ENCODE measurements around the gene UBE2K. TPM values are rescaled to one million over a fixed set of nuclear protein-coding genes. Genes with fewer than 3 reads are reported as not detected.

UBE2K gene
- total RNA-seq, 1 experiment from 2014 or later = 151 TPM

DNA sequence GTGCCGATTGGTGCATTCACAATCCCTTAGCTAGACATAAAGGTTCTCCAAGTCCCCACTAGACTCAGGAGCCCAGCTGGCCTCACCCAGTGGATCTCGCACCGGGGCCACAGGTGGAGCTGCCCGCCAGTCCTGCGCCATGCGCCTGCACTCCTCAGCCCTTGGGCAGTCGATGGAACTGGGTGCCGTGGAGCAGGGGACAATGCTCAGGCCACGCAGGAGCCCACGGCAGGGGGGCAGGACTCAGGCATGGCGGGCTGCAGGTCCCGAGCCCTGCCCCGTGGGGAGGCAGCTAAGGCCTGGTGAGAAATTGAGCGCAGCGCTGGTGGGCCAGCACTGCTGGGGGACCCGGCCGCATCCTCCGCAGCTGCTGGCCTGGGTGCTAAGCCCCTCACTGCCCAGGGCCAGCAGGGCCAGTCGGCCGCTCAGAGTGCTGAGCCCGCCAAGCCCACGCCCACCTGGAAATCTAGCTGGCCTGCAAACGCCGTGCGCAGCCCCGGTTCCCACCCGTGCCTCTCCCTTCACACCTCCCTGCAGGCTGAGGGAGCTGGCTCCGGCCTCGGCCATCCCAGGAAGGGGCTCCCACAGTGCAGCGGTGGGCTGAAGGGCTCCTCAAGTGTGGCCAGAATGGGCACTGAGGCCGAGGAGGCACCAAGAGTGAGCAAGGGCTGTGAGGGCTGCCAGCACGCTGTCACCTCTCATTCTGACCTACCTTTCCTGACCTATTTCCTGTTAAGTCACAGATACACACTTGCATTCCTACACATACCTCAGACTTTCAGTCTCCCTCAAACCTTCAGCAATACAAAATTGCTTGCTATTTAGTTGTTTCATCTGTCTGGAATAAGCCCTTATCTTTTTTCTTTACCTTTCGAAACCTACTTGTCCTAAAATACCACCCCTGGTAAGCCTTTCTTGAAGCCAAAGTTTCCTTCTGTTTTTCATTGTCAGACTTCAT, 20.7 kb downstream of the UBE2K start:
- no peak overlapping the region for H4K5ac ChIP-seq (ENCODE audit: insufficient read length, low read depth, low read length)
- no peaks in the 10 kb centered on the region for H4K20me1 ChIP-seq (ENCODE audit: control insufficient read depth, insufficient read depth, insufficient read length)
- H3K23ac ChIP-seq (ENCODE audit: insufficient read length, low read depth, low read length) = no peak overlapping the region
- no peaks in the 10 kb centered on the region for H3K27me3 Mint-ChIP-seq (ENCODE audit: low read depth)
- no peak overlapping the region for H3K14ac ChIP-seq (ENCODE audit: insufficient read depth, low read length)
- no peak overlapping the region for H2AFZ ChIP-seq (ENCODE audit: low read length)
- DNase-seq = no peak
- H3K79me2 ChIP-seq (ENCODE audit: insufficient read depth, low read length) = peaks cover 39% of the 10 kb centered on the region; the same call in 1 of the 2 replicates
- TF ChIP-seq, protein P1, sequence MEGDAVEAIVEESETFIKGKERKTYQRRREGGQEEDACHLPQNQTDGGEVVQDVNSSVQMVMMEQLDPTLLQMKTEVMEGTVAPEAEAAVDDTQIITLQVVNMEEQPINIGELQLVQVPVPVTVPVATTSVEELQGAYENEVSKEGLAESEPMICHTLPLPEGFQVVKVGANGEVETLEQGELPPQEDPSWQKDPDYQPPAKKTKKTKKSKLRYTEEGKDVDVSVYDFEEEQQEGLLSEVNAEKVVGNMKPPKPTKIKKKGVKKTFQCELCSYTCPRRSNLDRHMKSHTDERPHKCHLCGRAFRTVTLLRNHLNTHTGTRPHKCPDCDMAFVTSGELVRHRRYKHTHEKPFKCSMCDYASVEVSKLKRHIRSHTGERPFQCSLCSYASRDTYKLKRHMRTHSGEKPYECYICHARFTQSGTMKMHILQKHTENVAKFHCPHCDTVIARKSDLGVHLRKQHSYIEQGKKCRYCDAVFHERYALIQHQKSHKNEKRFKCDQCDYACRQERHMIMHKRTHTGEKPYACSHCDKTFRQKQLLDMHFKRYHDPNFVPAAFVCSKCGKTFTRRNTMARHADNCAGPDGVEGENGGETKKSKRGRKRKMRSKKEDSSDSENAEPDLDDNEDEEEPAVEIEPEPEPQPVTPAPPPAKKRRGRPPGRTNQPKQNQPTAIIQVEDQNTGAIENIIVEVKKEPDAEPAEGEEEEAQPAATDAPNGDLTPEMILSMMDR (conservative IDR thresholded peaks at IDR 0.05) = no peak
- no peak overlapping the region for H2BK120ac ChIP-seq (ENCODE audit: low read depth, low read length, poor library complexity, severe bottlenecking)
- H3K36me3 Mint-ChIP-seq (ENCODE audit: insufficient read depth in 1 of 3, low read depth in 3 of 3) = peaks cover 14 to 41% (median 33%) of the 10 kb centered on the region in 3 experiments
- no peak overlapping the region for H2BK20ac ChIP-seq (ENCODE audit: low read depth, low read length, poor library complexity, severe bottlenecking)
- no CpG with 5 or more reads among the region's 33 CpGs for WGBS (ENCODE audit: extremely low coverage, insufficient read length, low lambda C conversion rate)
- H3K4ac ChIP-seq (ENCODE audit: low read depth, low read length) = no peak overlapping the region; the same call in 1 of the 2 replicates
- no peak overlapping the region for H2BK12ac ChIP-seq (ENCODE audit: insufficient read length, low read depth, low read length)
- no peak overlapping the region for H4K91ac ChIP-seq (ENCODE audit: insufficient read length, low read depth, low read length)
- H3K4me1 Mint-ChIP-seq = peaks cover 10 to 14% of the 10 kb centered on the region in 2 experiments; a peak in 3 of 4 replicates
- no peaks in the 10 kb centered on the region for H3K9me3 Mint-ChIP-seq
- H3K4me2 ChIP-seq (ENCODE audit: insufficient read depth, insufficient read length, low read length) = no peak overlapping the region
- H2BK5ac ChIP-seq (ENCODE audit: insufficient read length, low read length) = no peak overlapping the region
- H3K79me1 ChIP-seq (ENCODE audit: insufficient read depth, low read depth, low read length, poor library complexity, severe bottlenecking) = peaks cover 12% of the 10 kb centered on the region
- H3K9me3 ChIP-seq (ENCODE audit: control insufficient read depth, low read depth, low read length) = no peaks in the 10 kb centered on the region
- H3K56ac ChIP-seq (ENCODE audit: insufficient read length, low read depth, low read length) = no peak overlapping the region
- H3K27me3 ChIP-seq (ENCODE audit: insufficient read depth, low read length) = no peaks in the 10 kb centered on the region
- H4K8ac ChIP-seq (replicated peaks; ENCODE audit: insufficient read length, low read depth, low read length) = no peak overlapping the region
- no peak overlapping the region for H3K18ac ChIP-seq (ENCODE audit: insufficient read length, low read depth, low read length)
- no peak overlapping the region for H2AK5ac ChIP-seq (ENCODE audit: insufficient read length, low read length)
- no peak overlapping the region for H3K27ac ChIP-seq (ENCODE audit: insufficient read length, low read depth, low read length)
- no peak overlapping the region for H3K4me3 Mint-ChIP-seq
- peak overlapping the region; percentile 19 to 61 (median 42); a peak in 4 of 7 replicates for H3K27ac Mint-ChIP-seq
- no peak overlapping the region for H3K9ac ChIP-seq (ENCODE audit: extremely low read depth, insufficient read length, low read length)
- no peak overlapping the region for H3T11ph ChIP-seq (ENCODE audit: low read length)
- H3K4me1 ChIP-seq (ENCODE audit: insufficient read depth, low read length) = no peaks in the 10 kb centered on the region
- H2BK15ac ChIP-seq (ENCODE audit: low read depth, low read length) = no peak overlapping the region
- H3K23me2 ChIP-seq (ENCODE audit: insufficient read length, low read depth, low read length, poor library complexity, severe bottlenecking) = no peaks in the 10 kb centered on the region

Data from H9 (cell line).